OCI-LY1 (cell line): ENCODE data around the gene TRAF3IP1.

ENCODE experiments used
- CTCF ChIP-seq: fragments of 200-600 bp; sonication (generic), shearing (Covaris generic); IDR thresholded peaks from 2 replicates; pipeline ENCODE4 v1.5.1; 2017; ENCODE audit warnings: mild to moderate bottlenecking, antibody characterized with exemption, low read length, moderate library complexity, mixed read lengths
- EZH2 ChIP-seq: fragments of 200-600 bp; sonication (generic), shearing (Covaris generic); IDR thresholded peaks from 2 replicates; pipeline ENCODE4 v1.8.0; 2017; ENCODE audit warnings: borderline replicate concordance, mixed run types, mild to moderate bottlenecking, antibody characterized with exemption, low read length, moderate library complexity, mixed read lengths

GRCh38 chr2:238327751-238328150, 7.4 kb downstream of the TRAF3IP1 start:
- TF ChIP-seq CTCF = no peak
- no peak for TF ChIP-seq EZH2
